H9 (cell line): ENCODE data around the gene IDUA. TPM values are rescaled to one million over a fixed set of nuclear protein-coding genes. Genes with fewer than 3 reads are reported as not detected.
A peak's percentile ranks its signal among the peaks of the same experiment; 100 is the strongest.

Experiments used
- DNase-seq: peaks from one replicate; pipeline ENCODE4 v3.0.0-alpha.2; 2017
- H2AFZ ChIP-seq: one replicate; pipeline ENCODE4 v1.6.1; 2013; ENCODE audit warnings: mild to moderate bottlenecking, low read length, control low read depth, moderate library complexity
- H2AK5ac ChIP-seq: 2 replicates; pipeline ENCODE4 v1.6.1; 2013; ENCODE audit warnings: low read length, control low read depth, mixed read lengths; ENCODE audit not compliant: insufficient read length
- H2BK120ac ChIP-seq: one replicate; pipeline ENCODE4 v1.6.1; 2013; ENCODE audit warnings: low read depth, mild to moderate bottlenecking, low read length, control low read depth, inconsistent platforms; ENCODE audit not compliant: poor library complexity, severe bottlenecking
- H2BK12ac ChIP-seq: 2 replicates; pipeline ENCODE4 v1.6.1; 2013; ENCODE audit warnings: low read length, control low read depth, mixed read lengths, low read depth; ENCODE audit not compliant: insufficient read length
- H2BK15ac ChIP-seq: 2 replicates; pipeline ENCODE4 v1.6.1; 2013; ENCODE audit warnings: low read depth, low read length, control low read depth
- H2BK20ac ChIP-seq: one replicate; pipeline ENCODE4 v1.6.1; 2013; ENCODE audit warnings: low read depth, mild to moderate bottlenecking, low read length, control low read depth, inconsistent platforms; ENCODE audit not compliant: poor library complexity, severe bottlenecking
- H2BK5ac ChIP-seq: 2 replicates; pipeline ENCODE4 v1.6.1; 2013; ENCODE audit warnings: low read length, control low read depth, mixed read lengths; ENCODE audit not compliant: insufficient read length
- H3K14ac ChIP-seq: 2 replicates; pipeline ENCODE4 v1.6.1; 2013; ENCODE audit warnings: low read length, control low read depth; ENCODE audit not compliant: insufficient read depth
- H3K18ac ChIP-seq: 2 replicates; pipeline ENCODE4 v1.6.1; 2013; ENCODE audit warnings: low read depth, mild to moderate bottlenecking, mixed read lengths, low read length, control low read depth; ENCODE audit not compliant: insufficient read length
- H3K23ac ChIP-seq: 2 replicates; pipeline ENCODE4 v1.6.1; 2013; ENCODE audit warnings: low read length, control low read depth, mixed read lengths, low read depth; ENCODE audit not compliant: insufficient read length
- H3K23me2 ChIP-seq: 2 replicates; pipeline ENCODE4 v1.6.1; 2013; ENCODE audit warnings: low read depth, mild to moderate bottlenecking, mixed read lengths, low read length, control low read depth; ENCODE audit not compliant: insufficient read length, poor library complexity, severe bottlenecking
- H3K27ac ChIP-seq: 2 replicates; pipeline ENCODE4 v1.5.1; 2013; ENCODE audit warnings: low read length, control low read depth, mixed read lengths, low read depth; ENCODE audit not compliant: insufficient read length
- H3K27me3 ChIP-seq: 2 replicates; pipeline ENCODE4 v1.6.1; 2013; ENCODE audit warnings: low read length, control low read depth, inconsistent platforms; ENCODE audit not compliant: insufficient read depth
- H3K4ac ChIP-seq: 2 replicates; pipeline ENCODE4 v1.6.1; 2013; ENCODE audit warnings: low read depth, mild to moderate bottlenecking, control low read depth, inconsistent platforms, low read length, moderate library complexity
- H3K4me1 ChIP-seq: 2 replicates; pipeline ENCODE4 v1.6.1; 2013; ENCODE audit warnings: low read length, control low read depth, inconsistent platforms; ENCODE audit not compliant: insufficient read depth
- H3K4me2 ChIP-seq: 2 replicates; pipeline ENCODE4 v1.6.1; 2013; ENCODE audit warnings: low read length, control low read depth, mixed read lengths; ENCODE audit not compliant: insufficient read length, insufficient read depth
- H3K56ac ChIP-seq: 2 replicates; pipeline ENCODE4 v1.6.1; 2013; ENCODE audit warnings: low read depth, mild to moderate bottlenecking, mixed read lengths, low read length, control low read depth; ENCODE audit not compliant: insufficient read length
- H3K79me1 ChIP-seq: 2 replicates; pipeline ENCODE4 v1.6.1; 2013; ENCODE audit warnings: low read depth, mild to moderate bottlenecking, moderate library complexity, low read length, control low read depth, inconsistent platforms; ENCODE audit not compliant: insufficient read depth, poor library complexity, severe bottlenecking
- H3K79me2 ChIP-seq: 2 replicates; pipeline ENCODE4 v1.6.1; 2013; ENCODE audit warnings: low read length, control low read depth, inconsistent platforms; ENCODE audit not compliant: insufficient read depth
- H3K9ac ChIP-seq: 2 replicates; pipeline ENCODE4 v1.6.1; 2013; ENCODE audit warnings: low read length, control low read depth, mixed read lengths; ENCODE audit not compliant: insufficient read length; ENCODE audit errors: extremely low read depth
- H3K9me3 ChIP-seq: one replicate; pipeline ENCODE4 v1.6.1; 2013; ENCODE audit warnings: low read depth, low read length, inconsistent platforms; ENCODE audit not compliant: control insufficient read depth
- H3T11ph ChIP-seq: one replicate; pipeline ENCODE4 v1.6.1; 2013; ENCODE audit warnings: mild to moderate bottlenecking, low read length, control low read depth, inconsistent platforms
- H4K20me1 ChIP-seq: one replicate; pipeline ENCODE4 v1.6.1; 2013; ENCODE audit not compliant: control insufficient read depth, insufficient read length, insufficient read depth
- H4K5ac ChIP-seq: 2 replicates; pipeline ENCODE4 v1.6.1; 2013; ENCODE audit warnings: low read depth, mild to moderate bottlenecking, mixed read lengths, low read length, control low read depth; ENCODE audit not compliant: insufficient read length
- H4K8ac ChIP-seq: replicated peaks from 2 replicates; pipeline ENCODE4 v1.6.1; 2013; ENCODE audit warnings: low read length, control low read depth, mixed read lengths, low read depth; ENCODE audit not compliant: insufficient read length
- H4K91ac ChIP-seq: 2 replicates; pipeline ENCODE4 v1.6.1; 2013; ENCODE audit warnings: low read depth, mild to moderate bottlenecking, moderate library complexity, mixed read lengths, low read length, control low read depth; ENCODE audit not compliant: insufficient read length
- H3K27ac Mint-ChIP-seq, 3 experiments: 2 replicates in 2 of 3; 3 replicates in 1 of 3; pipeline ENCODE4 v1.8.0; 2020 to 2021; ENCODE audit warnings: mixed read lengths in 3 of 3, mild to moderate bottlenecking in 1 of 3, moderate library complexity in 1 of 3
- H3K27me3 Mint-ChIP-seq: 2 replicates; pipeline ENCODE4 v1.8.0; 2021; ENCODE audit warnings: low read depth, mild to moderate bottlenecking, moderate library complexity, mixed read lengths
- H3K36me3 Mint-ChIP-seq, 3 experiments: 2 replicates in 2 of 3; 3 replicates in 1 of 3; pipeline ENCODE4 v1.8.0; 2020 to 2021; ENCODE audit warnings: low read depth in 3 of 3, mixed read lengths in 3 of 3; ENCODE audit not compliant: insufficient read depth in 1 of 3
- H3K4me1 Mint-ChIP-seq, 2 experiments: 2 replicates each; pipeline ENCODE4 v1.8.0; 2020; ENCODE audit warnings: mixed read lengths in 2 of 2
- H3K4me3 Mint-ChIP-seq, 2 experiments: 2 replicates in 1 of 2; 3 replicates in 1 of 2; pipeline ENCODE4 v1.8.0; 2020 to 2021; ENCODE audit warnings: mild to moderate bottlenecking in 2 of 2, mixed read lengths in 2 of 2, moderate library complexity in 1 of 2
- H3K9me3 Mint-ChIP-seq, 2 experiments: 2 replicates in 1 of 2; 3 replicates in 1 of 2; pipeline ENCODE4 v1.8.0; 2020; ENCODE audit warnings: mild to moderate bottlenecking in 2 of 2, mixed read lengths in 2 of 2, moderate library complexity in 1 of 2
- CTCF ChIP-seq: fragments of 200-600 bp; sonication (generic); conservative IDR thresholded peaks from 3 replicates; pipeline ENCODE4 v1.8.0; 2021; ENCODE audit warnings: antibody characterized with exemption, mild to moderate bottlenecking
- WGBS: extraction: QIAGEN DNeasy Blood & Tissue Kit; methylation state at CpG from one replicate; pipeline ENCODE4 v1.1.7; 2013; ENCODE audit warnings: missing lambda C conversion rate, low lambda C conversion rate, mixed read lengths; ENCODE audit not compliant: insufficient read length; ENCODE audit errors: extremely low coverage; 5-methylcytosine and 5-hydroxymethylcytosine counted together
- total RNA-seq: library from RNA; stranded (reverse); gene quantifications from 2 replicates; pipeline ENCODE4 v1.2.1, GENCODE V29; 2021

Gene IDUA
- total RNA-seq, 1 experiment from 2014 or later = 14.5 TPM

GRCh38 chr4:945274-946102 is 41.4 kb upstream of the IDUA start:
- Mint-ChIP-seq H3K4me1 (peaks cover 11 to 14% of the 10 kb centered on the region in 2 experiments), H3K36me3 (no peaks in the 10 kb centered on the region; a peak in 1 of 7 replicates), H3K27me3 (peaks cover 14% of the 10 kb centered on the region), H3K4me3 (peak overlapping the region; percentile 14 to 67), H3K27ac (peak overlapping the region in 1 of 3 experiments; percentile 57; a peak in 3 of 7 replicates), H3K9me3 (no peaks in the 10 kb centered on the region)
- no peak for TF ChIP-seq CTCF
- no peak overlapping the region for H2BK120ac ChIP-seq
- no peak overlapping the region for H3T11ph ChIP-seq
- H4K91ac ChIP-seq = no peak overlapping the region
- no peaks in the 10 kb centered on the region for H3K9me3 ChIP-seq
- H3K4me1 ChIP-seq = no peaks in the 10 kb centered on the region; the same call in 1 of the 2 replicates
- H3K9ac ChIP-seq = peak overlapping the region; percentile 8
- no peaks in the 10 kb centered on the region for H4K20me1 ChIP-seq
- no peak overlapping the region for H3K23ac ChIP-seq
- H3K4me2 ChIP-seq = peak overlapping the region; percentile 40
- peak; percentile 27 for DNase-seq
- H2BK5ac ChIP-seq = no peak overlapping the region
- no peak overlapping the region for H2BK20ac ChIP-seq
- H2BK12ac ChIP-seq = no peak overlapping the region
- no CpG with 5 or more reads among the region's 28 CpGs for WGBS
- H2AK5ac ChIP-seq = no peak overlapping the region
- H3K56ac ChIP-seq = no peak overlapping the region
- no peak overlapping the region for H4K8ac ChIP-seq
- no peak overlapping the region for H4K5ac ChIP-seq
- H3K79me2 ChIP-seq = no peaks in the 10 kb centered on the region
- H3K27me3 ChIP-seq = no peaks in the 10 kb centered on the region
- no peak overlapping the region for H2BK15ac ChIP-seq
- peak overlapping the region; percentile 37 for H3K18ac ChIP-seq
- no peaks in the 10 kb centered on the region for H3K79me1 ChIP-seq
- no peak overlapping the region for H3K27ac ChIP-seq
- H3K23me2 ChIP-seq = no peaks in the 10 kb centered on the region
- no peak overlapping the region for H2AFZ ChIP-seq
- no peak overlapping the region for H3K4ac ChIP-seq
- H3K14ac ChIP-seq = 0 out of 2 replicates have a peak overlapping the region, but pooled peaks have one; percentile 22
